Mucosa of stomach (tissue), 1 donor: ENCODE results near the gene HTRA2.

Experiments used
- H3K27me3 ChIP-seq: one replicate; pipeline ENCODE4 v1.7.0; 2013; ENCODE audit warnings: mild to moderate bottlenecking, low read length; ENCODE audit not compliant: control insufficient read depth, insufficient read depth
- H3K36me3 ChIP-seq: one replicate; pipeline ENCODE4 v1.7.0; 2013; ENCODE audit warnings: low read length; ENCODE audit not compliant: control insufficient read depth, insufficient read depth
- H3K4me1 ChIP-seq: one replicate; pipeline ENCODE4 v1.7.0; 2013; ENCODE audit warnings: mild to moderate bottlenecking, low read length; ENCODE audit not compliant: control insufficient read depth, insufficient read depth
- H3K4me3 ChIP-seq: one replicate; pipeline ENCODE4 v1.7.0; 2013; ENCODE audit warnings: low read length
- H3K9ac ChIP-seq: one replicate; pipeline ENCODE4 v1.7.0; 2013; ENCODE audit warnings: mild to moderate bottlenecking, low read length, moderate library complexity
- H3K9me3 ChIP-seq: one replicate; pipeline ENCODE4 v1.7.0; 2013; ENCODE audit warnings: mild to moderate bottlenecking, low read length, moderate library complexity; ENCODE audit not compliant: control insufficient read depth
- donor health status: Pancreatic carcinoma.

Gene HTRA2

DNA sequence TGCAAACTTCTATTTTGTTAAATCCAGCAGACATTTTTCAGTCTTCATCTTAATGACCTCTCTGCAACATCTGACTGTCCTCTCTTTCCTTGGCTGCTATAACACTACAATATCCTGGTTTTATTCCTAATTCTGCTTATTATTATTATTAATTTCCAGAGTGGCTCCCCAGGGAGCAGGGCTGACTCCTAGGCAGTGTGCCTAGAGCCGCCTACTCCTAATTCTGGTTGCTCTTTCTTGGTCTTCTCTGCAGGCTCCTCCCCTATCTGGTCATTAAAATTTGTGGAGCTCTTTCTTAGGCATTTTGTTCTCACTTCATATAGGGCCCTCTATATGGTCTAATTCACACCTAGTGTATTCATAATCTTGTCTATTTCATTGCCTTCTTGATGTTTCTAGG is 13.2 kb downstream of the HTRA2 start:
- H3K36me3 ChIP-seq = no peaks in the 10 kb centered on the region
- no peaks in the 10 kb centered on the region for H3K4me1 ChIP-seq
- no peaks in the 10 kb centered on the region for H3K27me3 ChIP-seq
- no peak overlapping the region for H3K4me3 ChIP-seq
- H3K9ac ChIP-seq = no peak overlapping the region
- no peaks in the 10 kb centered on the region for H3K9me3 ChIP-seq

DNA sequence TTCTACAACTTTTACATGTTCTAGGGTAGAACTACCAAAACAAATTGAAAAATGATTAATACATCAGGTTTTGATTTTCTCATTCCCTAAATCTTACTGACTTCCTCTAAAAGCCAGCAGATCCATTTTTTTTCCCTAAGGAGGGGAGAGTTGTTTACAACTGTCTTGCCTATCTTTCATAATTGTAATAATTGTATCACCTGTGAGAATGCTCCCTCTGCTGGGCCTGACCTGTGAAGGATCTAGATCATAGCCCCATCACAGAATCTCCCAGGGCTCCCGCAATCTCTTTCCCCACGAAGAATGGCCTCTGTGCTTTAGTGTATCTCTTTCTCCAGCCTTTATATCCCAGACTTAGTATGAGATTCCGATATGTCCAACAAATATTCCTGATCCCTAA is 14.9 kb downstream of the HTRA2 start:
- peaks cover 2% of the 10 kb centered on the region for H3K27me3 ChIP-seq
- H3K9ac ChIP-seq = no peak overlapping the region
- peaks cover 6% of the 10 kb centered on the region for H3K4me1 ChIP-seq
- no peaks in the 10 kb centered on the region for H3K9me3 ChIP-seq
- no peak overlapping the region for H3K4me3 ChIP-seq
- H3K36me3 ChIP-seq = no peaks in the 10 kb centered on the region

DNA sequence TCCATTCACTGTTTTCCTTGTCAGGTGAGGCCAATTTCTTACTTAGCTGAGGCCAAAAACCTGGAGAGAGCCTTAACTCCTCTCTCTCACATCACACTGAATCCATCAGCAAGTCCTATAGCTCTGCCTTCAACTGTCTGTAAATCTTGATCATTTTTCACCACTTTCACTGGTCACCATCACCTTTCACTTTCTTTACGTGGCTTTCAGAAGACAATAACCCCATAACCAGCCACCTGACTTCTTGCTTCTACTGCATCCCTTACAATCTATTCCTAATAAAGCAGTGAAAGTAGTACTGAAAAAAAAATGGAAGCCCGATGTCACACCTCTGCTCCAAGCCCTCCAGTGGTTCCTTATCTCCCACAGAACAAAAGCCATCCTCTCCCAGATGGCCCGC is 16.3 kb downstream of the HTRA2 start:
- Histone ChIP-seq H3K9ac (no peak overlapping the region), H3K27me3 (peaks cover 8% of the 10 kb centered on the region), H3K4me3 (no peak overlapping the region), H3K9me3 (no peaks in the 10 kb centered on the region), H3K4me1 (peaks cover 11% of the 10 kb centered on the region), H3K36me3 (no peaks in the 10 kb centered on the region)

DNA sequence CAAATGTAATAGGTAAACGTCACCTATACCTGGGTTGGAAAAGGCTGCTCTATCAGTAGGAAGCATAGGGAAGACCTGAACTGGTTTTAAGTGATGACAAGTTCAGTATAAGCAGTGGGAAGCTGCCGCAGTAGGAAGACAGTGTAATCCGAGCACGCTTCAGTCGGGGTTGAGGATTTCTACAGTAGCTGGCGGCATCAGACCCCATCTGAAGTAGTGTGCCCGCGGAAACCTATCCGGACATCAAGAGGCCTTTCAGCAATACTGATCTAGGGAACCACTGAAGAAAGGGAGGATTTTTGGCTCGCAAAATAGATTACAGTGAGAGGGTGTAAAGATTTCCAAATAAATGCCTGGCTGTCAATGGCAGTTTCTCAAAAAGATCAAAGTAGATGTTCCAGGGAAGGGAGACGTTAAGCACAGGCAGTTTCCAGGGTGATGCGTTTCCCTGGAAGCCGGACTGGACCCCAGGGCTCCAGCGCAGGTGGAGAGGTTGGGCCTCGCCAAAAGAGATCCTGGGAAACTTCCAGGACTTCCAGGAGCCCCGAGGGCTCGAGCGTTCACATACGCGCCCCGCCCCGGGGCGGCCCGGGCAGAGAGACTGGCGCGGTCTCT is 18.7 kb downstream of the HTRA2 start:
- Histone ChIP-seq H3K36me3 (no peaks in the 10 kb centered on the region), H3K4me3 (peak overlapping the region; percentile 57), H3K27me3 (peaks cover 8% of the 10 kb centered on the region), H3K9ac (peak overlapping the region; percentile 67), H3K4me1 (peaks cover 11% of the 10 kb centered on the region), H3K9me3 (no peaks in the 10 kb centered on the region)

DNA sequence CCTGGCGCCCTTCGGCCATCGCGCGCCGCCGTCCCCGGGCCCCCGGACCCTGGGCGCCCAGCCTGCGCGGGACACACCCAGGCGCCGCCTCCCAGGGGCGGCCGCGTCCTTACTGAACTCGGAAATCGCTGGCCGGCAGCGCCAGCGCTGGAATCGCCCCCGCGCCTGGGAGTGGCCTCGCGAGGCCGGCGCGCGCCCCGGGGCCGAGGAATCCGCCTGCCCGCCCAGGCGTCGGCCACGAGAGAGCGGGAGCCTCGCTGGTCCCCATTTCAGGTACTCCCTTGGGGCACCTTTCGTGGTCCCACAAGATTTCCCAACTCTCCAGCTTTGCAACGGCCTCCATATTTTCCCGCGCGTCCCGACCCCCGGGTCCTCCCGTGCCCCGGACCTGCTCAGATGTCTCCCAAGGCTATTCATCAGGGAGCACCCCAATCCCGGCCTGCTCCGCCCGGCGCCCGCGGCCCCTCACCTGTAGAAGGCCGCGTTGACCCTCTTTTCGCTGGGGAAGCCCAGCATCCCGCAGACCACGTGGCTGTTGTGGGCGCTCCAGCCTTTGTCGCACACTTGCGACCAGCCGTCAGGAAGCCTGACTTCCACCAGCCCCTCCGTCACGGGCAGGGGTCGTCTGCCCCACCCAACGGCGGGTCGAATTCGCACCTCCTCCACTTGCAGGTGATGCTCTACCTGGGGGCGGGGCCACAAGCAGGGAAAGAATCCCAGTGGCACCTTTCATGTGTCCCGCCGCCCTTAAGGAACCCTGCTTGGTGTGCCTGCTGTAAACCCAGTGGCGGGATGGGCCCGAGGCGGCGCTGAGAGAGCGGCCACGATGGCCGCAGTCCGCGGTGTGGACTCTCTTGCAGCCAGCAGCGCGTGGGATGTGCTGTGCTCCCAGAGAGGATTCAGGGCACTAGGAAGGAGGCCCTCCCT is 19.4 kb downstream of the HTRA2 start:
- Histone ChIP-seq H3K4me3 (peak overlapping the region; percentile 57), H3K9me3 (no peaks in the 10 kb centered on the region), H3K36me3 (no peaks in the 10 kb centered on the region), H3K27me3 (peaks cover 8% of the 10 kb centered on the region), H3K4me1 (peaks cover 11% of the 10 kb centered on the region), H3K9ac (peak overlapping the region; percentile 67)

DNA sequence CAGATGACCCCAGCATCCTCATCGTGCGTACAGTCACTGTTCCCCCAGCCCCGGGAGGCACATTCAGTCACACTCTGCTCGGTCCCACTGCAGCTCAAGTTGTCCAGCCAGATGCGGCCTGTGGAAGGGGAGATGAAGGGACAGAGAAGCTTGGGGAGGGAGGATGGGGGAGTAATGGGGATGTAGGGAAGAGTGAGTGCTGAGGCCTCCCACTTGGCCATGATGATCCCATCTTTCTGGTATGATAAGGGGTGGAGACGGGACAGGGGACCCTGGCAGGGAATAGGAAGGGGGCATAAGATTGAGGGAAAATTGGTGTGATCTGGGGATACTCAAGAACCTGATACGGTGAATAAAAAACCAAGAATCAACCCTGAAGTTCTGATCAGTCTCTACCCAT is 20.5 kb downstream of the HTRA2 start:
- H3K4me3 ChIP-seq = no peak overlapping the region
- H3K4me1 ChIP-seq = peaks cover 12% of the 10 kb centered on the region
- H3K36me3 ChIP-seq = no peaks in the 10 kb centered on the region
- H3K9ac ChIP-seq = no peak overlapping the region
- H3K27me3 ChIP-seq = peaks cover 8% of the 10 kb centered on the region
- no peaks in the 10 kb centered on the region for H3K9me3 ChIP-seq

DNA sequence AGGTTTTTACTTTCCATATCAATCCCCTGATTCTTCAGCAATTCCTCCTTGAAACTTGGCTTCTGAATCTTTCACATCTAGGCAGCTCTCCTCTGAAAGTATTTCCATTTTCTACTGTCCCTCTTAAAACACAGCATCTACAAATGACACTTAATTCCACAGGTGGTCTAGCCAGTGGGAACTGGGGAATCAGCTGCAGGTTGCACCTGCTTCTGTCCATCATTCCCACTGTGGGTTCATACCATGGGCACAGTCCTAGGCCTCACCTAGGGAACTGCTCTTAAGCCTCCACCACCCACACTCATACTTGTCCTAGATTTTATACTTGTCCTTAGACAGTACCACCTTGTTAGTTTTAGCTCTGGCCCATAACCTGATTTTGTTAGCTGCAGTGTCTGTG is 21.8 kb downstream of the HTRA2 start:
- peaks cover 8% of the 10 kb centered on the region for H3K27me3 ChIP-seq

DNA sequence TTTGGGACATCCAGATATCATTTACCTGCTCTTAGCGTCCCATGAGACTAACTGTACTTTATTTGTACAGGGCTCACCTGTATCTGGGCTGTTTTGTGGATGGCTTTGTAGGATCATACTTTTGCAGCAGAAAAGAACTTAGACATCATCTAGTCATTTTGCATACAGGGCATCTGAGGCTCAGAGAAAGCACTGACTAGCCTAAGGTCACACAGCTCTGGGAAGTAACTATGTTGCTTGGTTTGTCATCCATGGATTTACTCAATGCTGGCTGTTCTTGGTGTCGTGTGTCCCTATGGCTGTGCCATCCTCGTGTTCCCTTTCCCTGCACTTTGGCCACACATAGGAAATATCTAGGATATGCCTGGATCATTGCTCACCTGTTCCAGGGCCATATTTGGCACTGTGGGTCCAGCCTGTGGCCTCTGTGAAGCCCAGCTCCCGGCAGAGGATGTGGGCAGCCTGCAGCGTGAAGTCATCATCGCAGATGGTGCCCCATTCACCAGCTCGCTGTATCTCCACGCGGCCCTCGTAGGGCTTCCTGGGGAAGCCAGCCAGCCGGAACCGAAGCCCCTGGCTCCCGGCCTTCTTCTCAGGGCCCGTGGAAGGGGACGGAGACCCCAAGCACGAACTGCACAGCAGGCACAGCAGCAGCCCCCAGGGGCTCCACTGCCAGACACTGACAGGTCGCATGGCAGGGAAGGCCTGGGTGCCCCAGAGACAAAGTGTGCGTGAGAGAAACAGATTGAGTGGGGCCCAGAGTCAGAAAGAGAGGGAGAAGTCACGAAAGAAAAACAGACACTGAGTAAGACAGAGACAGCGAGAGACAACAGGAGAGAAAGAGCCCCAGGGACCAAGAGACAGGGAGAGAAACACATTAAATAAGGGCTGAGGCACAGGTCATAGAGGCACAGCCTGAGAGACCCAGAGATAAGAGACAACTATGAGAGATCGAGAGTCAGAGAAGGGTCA is 22.5 kb downstream of the HTRA2 start:
- H3K36me3 ChIP-seq = no peaks in the 10 kb centered on the region
- peaks cover 21% of the 10 kb centered on the region for H3K4me1 ChIP-seq
- peak overlapping the region; percentile 32 for H3K9ac ChIP-seq
- H3K27me3 ChIP-seq = peaks cover 8% of the 10 kb centered on the region
- H3K9me3 ChIP-seq = no peaks in the 10 kb centered on the region
- H3K4me3 ChIP-seq = no peak overlapping the region

More for the DNA sequence above, 21.8 kb downstream of the HTRA2 start:
- H3K36me3 ChIP-seq = no peaks in the 10 kb centered on the region
- no peaks in the 10 kb centered on the region for H3K9me3 ChIP-seq
- H3K4me3 ChIP-seq = no peak overlapping the region
- no peak overlapping the region for H3K9ac ChIP-seq
- peaks cover 19% of the 10 kb centered on the region for H3K4me1 ChIP-seq

DNA sequence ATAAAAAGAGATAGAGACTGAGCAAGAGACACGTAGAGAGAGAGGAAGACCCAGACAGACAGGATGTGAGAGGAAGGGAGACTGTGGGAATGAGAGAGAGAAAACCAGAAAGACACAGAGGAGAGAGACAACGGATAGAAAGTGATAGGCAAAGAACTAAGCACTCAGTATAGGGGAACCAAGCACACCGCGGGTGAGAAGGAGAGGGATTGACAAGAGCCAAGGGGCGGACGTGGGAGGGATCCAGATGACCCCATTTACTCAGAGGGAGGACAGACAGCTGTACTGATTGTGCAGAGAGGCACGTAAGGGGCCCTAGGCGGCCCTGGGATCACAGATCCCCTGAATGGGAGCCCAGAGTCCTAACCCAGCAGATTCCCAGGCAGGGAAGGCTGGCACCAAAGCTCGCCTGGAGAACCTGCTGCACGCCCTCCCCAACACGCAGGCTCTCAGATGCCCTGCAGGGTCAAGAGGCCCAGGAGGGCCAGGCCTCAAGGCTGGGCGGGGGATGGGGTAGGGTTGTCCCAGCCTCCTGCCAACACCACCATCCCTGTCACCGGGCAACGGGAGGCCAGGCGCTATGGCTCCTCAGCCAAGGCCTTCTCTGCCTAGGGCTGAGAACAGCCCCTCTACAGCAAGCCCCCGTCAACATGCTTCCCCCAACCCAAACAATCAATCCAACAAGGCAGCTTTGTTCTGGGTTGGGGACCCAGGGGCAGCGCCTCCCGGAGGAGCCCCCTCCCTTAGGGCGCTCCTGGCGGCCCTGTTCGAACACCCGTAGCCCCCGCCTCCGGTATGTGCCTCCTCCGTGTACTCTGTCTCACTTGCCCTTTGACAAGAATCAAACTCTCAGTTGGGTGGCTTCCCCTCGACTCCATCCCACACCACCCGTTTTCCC is 23.4 kb downstream of the HTRA2 start:
- H3K4me3 ChIP-seq = peak overlapping the region; percentile 51
- peaks cover 30% of the 10 kb centered on the region for H3K4me1 ChIP-seq
- H3K27me3 ChIP-seq = peaks cover 8% of the 10 kb centered on the region
- no peaks in the 10 kb centered on the region for H3K36me3 ChIP-seq
- H3K9me3 ChIP-seq = no peaks in the 10 kb centered on the region
- peak overlapping the region; percentile 79 for H3K9ac ChIP-seq

DNA sequence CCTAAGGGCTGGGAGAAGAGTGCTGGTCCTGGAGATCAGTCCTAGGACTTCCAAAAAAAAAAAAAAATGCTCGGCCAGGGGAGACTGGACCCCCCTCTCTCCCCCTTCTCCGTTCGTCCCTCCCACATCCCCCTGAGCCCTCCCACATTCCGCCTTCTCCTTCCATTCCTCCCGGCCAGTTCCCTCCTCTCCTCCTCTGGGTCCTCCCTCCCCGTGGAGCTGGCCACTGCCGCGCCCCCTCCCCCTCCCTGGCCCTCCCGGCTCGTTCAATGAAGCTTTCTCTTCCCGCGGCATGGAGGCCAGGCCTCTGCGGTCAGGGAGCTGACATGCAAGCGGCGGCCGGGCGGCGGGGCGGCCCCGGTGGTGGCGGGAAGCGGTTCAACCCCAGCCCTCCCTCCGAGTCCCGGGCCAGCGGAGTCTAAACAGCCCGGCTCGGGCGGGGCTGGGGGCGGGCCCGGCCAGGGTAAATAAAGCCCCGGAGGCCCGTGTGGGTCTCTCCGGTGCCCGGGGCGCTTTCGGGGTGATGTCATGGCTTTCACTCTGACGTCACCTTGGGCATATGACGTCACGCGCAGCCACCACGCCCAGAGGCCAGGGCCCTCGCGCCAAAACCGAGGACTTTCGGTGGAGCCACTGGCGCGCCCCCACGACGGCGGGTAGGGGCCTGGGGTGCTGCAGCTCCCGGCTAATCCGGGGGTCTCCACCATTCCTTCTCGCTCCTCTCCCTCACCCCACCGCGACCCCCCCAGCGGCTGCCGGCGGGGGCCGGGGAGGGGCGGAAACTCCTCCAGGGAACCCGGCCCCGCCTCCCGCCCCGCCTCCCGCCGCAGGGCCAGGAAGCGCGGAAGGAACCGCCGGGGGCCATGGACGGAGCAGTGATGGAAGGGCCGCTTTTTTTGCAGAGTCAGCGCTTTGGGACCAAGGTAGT is 24.4 kb downstream of the HTRA2 start, which contains the start of the genes DOK1 and LOXL3:
DOK1 (plus strand) TSS at position 829 of the 928 bp plus-strand sequence; CDS start at position 864, 35 bp downstream.
LOXL3 (minus strand) TSS at position 51 of the 928 bp plus-strand sequence. CDS start 1,308 bp downstream, outside the sequence.
- Histone ChIP-seq H3K27me3 (peaks cover 8% of the 10 kb centered on the region), H3K36me3 (no peaks in the 10 kb centered on the region), H3K9ac (peak within 1 kb of the TSS; percentile 79), H3K9me3 (no peaks in the 10 kb centered on the region), H3K4me3 (peak within 1 kb of the TSS; percentile 51), H3K4me1 (peaks cover 36% of the 10 kb centered on the region)
